Keratinocyte (primary cell): Measurements from ENCODE around the gene RAB4B. TPM values are rescaled to one million over a fixed set of nuclear protein-coding genes. Genes with fewer than 3 reads are reported as not detected.
"Not testable (repeated sequence)": the region's sequence is repeated elsewhere in the genome, so short reads cannot be mapped to it uniquely, and the experiment has no call there.

Source experiments
- DNase-seq: peaks from one replicate; pipeline ENCODE4 v3.0.0-alpha.2; 2011; ENCODE audit warnings: low read depth, missing footprints, low spot score
- FAIRE-seq: peaks from 2 replicates; lab custom pipeline; 2011; peaks lifted over from hg19 to GRCh38; lab: Jason Lieb, UNC
- H2AFZ ChIP-seq: 2 replicates; pipeline ENCODE4 v1.6.0; 2012; ENCODE audit warnings: low read length, control low read depth, inconsistent platforms; ENCODE audit not compliant: control insufficient read depth
- H3K27ac ChIP-seq: 2 replicates; pipeline ENCODE4 v1.5.1; 2011; ENCODE audit warnings: low read length; ENCODE audit not compliant: control insufficient read depth, insufficient read depth
- H3K27me3 ChIP-seq: 3 replicates; pipeline ENCODE4 v1.6.0; 2011; ENCODE audit warnings: low read length; ENCODE audit not compliant: control insufficient read depth, insufficient read depth; ENCODE audit errors: extremely low read depth
- H3K36me3 ChIP-seq, 2 experiments: 2 replicates in 1 of 2; 3 replicates in 1 of 2; pipeline ENCODE4 v1.5.1; 2011; ENCODE audit warnings: low read length in 2 of 2, mild to moderate bottlenecking in 1 of 2; ENCODE audit not compliant: control insufficient read depth in 2 of 2, insufficient read depth in 2 of 2; ENCODE audit errors: extremely low read depth in 1 of 2
- H3K4me1 ChIP-seq: 3 replicates; pipeline ENCODE4 v1.5.1; 2011; ENCODE audit warnings: low read length; ENCODE audit not compliant: control insufficient read depth, insufficient read depth; ENCODE audit errors: extremely low read depth
- H3K4me2 ChIP-seq: 3 replicates; pipeline ENCODE4 v1.6.0; 2011; ENCODE audit warnings: low read depth, low read length; ENCODE audit not compliant: control insufficient read depth, insufficient read depth; ENCODE audit errors: extremely low read depth
- H3K4me3 ChIP-seq, 3 experiments: fragments of 200-600 bp in 1 of 3; sonication (generic) in 1 of 3; 2 replicates in 2 of 3; 3 replicates in 1 of 3; pipeline ENCODE4 v1.5.1; 2011 to 2016; ENCODE audit warnings: low read length in 3 of 3, mild to moderate bottlenecking in 3 of 3, control low read depth in 2 of 3, inconsistent platforms in 1 of 3, low read depth in 1 of 3, mixed read lengths in 1 of 3, mixed run types in 1 of 3, moderate library complexity in 1 of 3; ENCODE audit not compliant: control insufficient read depth in 2 of 3, insufficient read depth in 2 of 3; ENCODE audit errors: extremely low read depth in 1 of 3
- H3K79me2 ChIP-seq: 2 replicates; pipeline ENCODE4 v1.6.0; 2012; ENCODE audit warnings: low read length; ENCODE audit not compliant: control insufficient read depth, insufficient read depth
- H3K9ac ChIP-seq: 3 replicates; pipeline ENCODE4 v1.6.0; 2011; ENCODE audit warnings: low read length; ENCODE audit not compliant: control insufficient read depth, insufficient read depth; ENCODE audit errors: extremely low read depth
- H3K9me1 ChIP-seq: 3 replicates; pipeline ENCODE4 v1.6.0; 2011; ENCODE audit warnings: low read length; ENCODE audit not compliant: control insufficient read depth, insufficient read depth; ENCODE audit errors: extremely low read depth
- H3K9me3 ChIP-seq: 2 replicates; pipeline ENCODE4 v1.5.1; 2012; ENCODE audit warnings: low read depth, low read length; ENCODE audit not compliant: control insufficient read depth
- H4K20me1 ChIP-seq: 3 replicates; pipeline ENCODE4 v1.6.0; 2011; ENCODE audit warnings: low read length; ENCODE audit not compliant: control insufficient read depth, insufficient read depth; ENCODE audit errors: extremely low read depth
- CTCF ChIP-seq, 3 experiments: IDR thresholded peaks in 1 of 3; conservative IDR thresholded peaks in 1 of 3; optimal IDR thresholded peaks in 1 of 3; 2 replicates in 2 of 3; 3 replicates in 1 of 3; pipeline versions ENCODE3 to v1.5.1; 2011; ENCODE audit warnings: low read length in 3 of 3, mild to moderate bottlenecking in 3 of 3, moderate library complexity in 2 of 3, control low read depth in 1 of 3, inconsistent platforms in 1 of 3; ENCODE audit not compliant: insufficient read depth in 2 of 3; ENCODE audit errors: extremely low read depth in 1 of 3
- EZH2 ChIP-seq: IDR thresholded peaks from one replicate; pipeline ENCODE4 v1.6.1; 2012; ENCODE audit warnings: inconsistent platforms, mild to moderate bottlenecking, low read length, moderate library complexity
- dilution Hi-C: fragments of 300-500 bp; cut with MboI; formaldehyde crosslinking; loops from one replicate; pipeline ENCODE4 v1.7.0; 2020; ENCODE audit warnings: low sequenced_read_pairs; ENCODE audit not compliant: extremely low pct_ligation_motif_present
- polyA plus RNA-seq, 5 experiments: library from polyadenylated mRNA; depleted of rRNA in 3 of 5; stranded (reverse) in 3 of 5; stranded (forward) in 1 of 5; unstranded in 1 of 5; fragments of >200 nt; gene quantifications; 1 replicate in 1 of 5; 2 replicates in 3 of 5; 3 replicates in 1 of 5; pipeline versions ENCODE4 v1.2.1 to v1.2.3, GENCODE V29; 2011 to 2012; ENCODE audit warnings: missing spikeins in 2 of 5, low read depth in 1 of 5, low replicate concordance in 1 of 5

RAB4B gene
- polyA plus RNA-seq, 1 donor (not counting 4 experiments of a cell fraction or from before 2014, with no cell fraction given): 15.0 TPM

- peaks cover 55 to 59% of the 10 kb centered on the region in 2 experiments for H3K36me3 ChIP-seq
- dilution Hi-C loops: no loop called here
- H3K27me3 ChIP-seq: no peaks in the 10 kb centered on the region
- no peaks in the 10 kb centered on the region for H3K4me1 ChIP-seq
- H4K20me1 ChIP-seq: peaks cover 2% of the 10 kb centered on the region
- H3K4me3 ChIP-seq: no peak overlapping the region
- no peak overlapping the region for H3K9ac ChIP-seq
- DNase-seq (no peak), FAIRE-seq (no peak)
- no peaks in the 10 kb centered on the region for H3K9me1 ChIP-seq
- H3K79me2 ChIP-seq: peaks cover 23% of the 10 kb centered on the region
- H3K4me2 ChIP-seq: no peak overlapping the region
- H3K9me3 ChIP-seq: no peaks in the 10 kb centered on the region
- no peak for TF ChIP-seq CTCF (optimal IDR thresholded peaks at IDR 0.05 in 1 of 3, IDR thresholded peaks at IDR 0.05 in 1 of 3, conservative IDR thresholded peaks at IDR 0.05 in 1 of 3; ENCODE audit: extremely low read depth in 1 of 3, insufficient read depth in 2 of 3, low read length in 3 of 3)
- no peak for TF ChIP-seq EZH2
- no peak overlapping the region for H3K27ac ChIP-seq
- H2AFZ ChIP-seq: no peak overlapping the region
Measured at GRCh38 chr19:40763526-40763925, 14.5 kb upstream of the RAB4B start.

GRCh38 chr19:40763963-40764362 is 14.1 kb upstream of the RAB4B start:
- no peak for FAIRE-seq
- Histone ChIP-seq H3K4me3 (no peak overlapping the region), H3K9me1 (no peaks in the 10 kb centered on the region), H3K27me3 (no peaks in the 10 kb centered on the region), H3K4me2 (no peak overlapping the region), H3K27ac (no peak overlapping the region), H3K4me1 (no peaks in the 10 kb centered on the region), H3K9ac (no peak overlapping the region), H3K36me3 (peaks cover 54 to 59% of the 10 kb centered on the region in 2 experiments), H3K79me2 (peaks cover 22% of the 10 kb centered on the region), H3K9me3 (no peaks in the 10 kb centered on the region), H2AFZ (no peak overlapping the region), H4K20me1 (peaks cover 2% of the 10 kb centered on the region)
- no peak for DNase-seq
- TF ChIP-seq CTCF (optimal IDR thresholded peaks at IDR 0.05 in 1 of 3, IDR thresholded peaks at IDR 0.05 in 1 of 3, conservative IDR thresholded peaks at IDR 0.05 in 1 of 3; ENCODE audit: extremely low read depth in 1 of 3, insufficient read depth in 2 of 3, low read length in 3 of 3) (no peak), EZH2 (no peak)
- dilution Hi-C loops: no loop called here

GRCh38 chr19:40766385-40766784 is 11.7 kb upstream of the RAB4B start:
- H3K9ac ChIP-seq, H3K4me1 ChIP-seq, H4K20me1 ChIP-seq, H3K27ac ChIP-seq, DNase-seq, H2AFZ ChIP-seq, H3K27me3 ChIP-seq, H3K9me3 ChIP-seq, dilution Hi-C loops, H3K9me1 ChIP-seq, H3K79me2 ChIP-seq, H3K4me2 ChIP-seq, H3K4me3 ChIP-seq, FAIRE-seq: not testable (repeated sequence)
- H3K36me3 ChIP-seq: peaks cover 33 to 42% of the 10 kb centered on the region in 2 experiments
